ENCODE measurements around the gene KLHL17. TPM values are rescaled to one million over a fixed set of nuclear protein-coding genes. Genes with fewer than 3 reads are reported as not detected.
"Not testable (repeated sequence)": the region's sequence is repeated elsewhere in the genome, so short reads cannot be mapped to it uniquely, and the experiment has no call there.

Gene KLHL17
- total and polyA plus RNA-seq, 10 of the 15 experiments (the other 5 are each of a cell fraction or from before 2014, with no cell fraction given): 0.03 to 30.6 (median 5.3) TPM

DNA sequence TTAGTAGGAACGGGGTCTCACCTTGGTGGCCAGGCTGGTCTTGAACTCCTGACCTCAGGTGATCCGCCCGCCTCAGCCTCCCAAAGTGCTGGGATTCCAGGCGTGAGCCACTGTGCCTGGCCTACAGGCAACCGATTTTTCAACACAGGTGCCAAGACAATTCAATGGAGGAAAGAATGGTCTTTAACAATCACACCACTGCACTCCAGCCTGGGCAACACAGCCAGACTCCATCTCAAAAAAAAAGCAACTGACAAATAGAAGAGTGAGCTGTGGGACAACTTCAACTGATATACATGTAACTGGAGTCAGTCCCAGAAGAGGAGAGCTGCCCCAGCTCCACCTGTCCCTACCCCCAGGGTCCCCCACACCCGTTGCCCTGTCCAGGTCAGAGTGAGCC lies 34.2 kb downstream of the KLHL17 start:
- CTCF ChIA-PET: interaction anchor here (1.2 to 4.7 kb wide), 3 partner anchors 8 to 65 kb away, joined by 3 to 34 read pairs (median 27); no protein-coding TSS in a partner anchor
- POLR2A ChIA-PET: interaction anchor here (1.0 kb wide), 1 partner anchor 25 kb away, joined by 3 read pairs; no protein-coding TSS in a partner anchor
- not testable (repeated sequence) for BruUV-seq (replicated peaks)

DNA sequence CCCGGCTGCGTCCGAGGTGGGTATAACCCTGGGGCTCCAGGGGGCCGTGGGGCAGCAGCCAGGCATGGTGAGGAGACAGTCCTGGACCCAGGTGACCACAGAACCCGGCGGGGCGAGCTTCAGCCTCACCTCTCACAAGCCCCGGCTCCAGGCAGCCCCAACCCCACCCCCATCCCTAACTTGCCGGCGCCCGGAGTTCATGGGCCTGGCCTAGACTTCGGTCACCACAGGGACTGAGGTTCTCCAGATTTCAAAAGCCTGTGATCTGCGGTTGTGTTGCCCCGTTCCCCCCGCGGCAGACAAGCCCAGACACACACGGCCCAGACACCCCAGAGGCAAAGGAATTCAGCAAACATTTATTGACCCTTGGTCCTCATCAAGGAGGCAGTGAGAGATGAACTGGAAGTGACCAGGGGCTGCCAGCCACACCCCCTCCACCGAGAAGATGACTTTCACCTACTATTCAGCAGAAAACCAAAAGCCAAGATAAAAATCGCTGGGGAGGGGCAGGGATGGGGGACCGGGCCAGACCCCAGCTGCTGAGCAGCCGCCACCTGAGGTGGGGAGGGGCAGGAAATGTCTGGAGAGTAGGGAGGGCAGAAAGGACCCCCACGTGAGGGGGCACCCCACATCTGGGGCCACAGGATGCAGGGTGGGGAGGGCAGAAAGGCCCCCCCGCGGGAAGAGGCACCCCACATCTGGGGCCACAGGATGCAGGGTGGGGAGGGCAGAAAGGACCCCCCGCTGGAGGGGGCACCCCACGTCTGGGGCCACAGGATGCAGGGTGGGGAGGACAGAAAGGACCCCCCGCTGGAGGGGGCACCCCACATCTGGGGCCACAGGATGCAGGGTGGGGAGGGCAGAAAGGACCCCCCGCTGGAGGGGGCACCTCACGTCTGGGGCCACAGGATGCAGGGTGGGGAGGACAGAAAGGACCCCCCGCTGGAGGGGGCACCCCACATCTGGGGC lies 35.6 kb downstream of the KLHL17 start:
- ChIA-PET RAD21 (ENCODE audit: unreplicated experiment) (no interaction called here), POLR2A (interaction anchor here (0.9 kb wide), 1 partner anchor 11 kb away, joined by 3 read pairs; no protein-coding TSS in a partner anchor), SMC1A (ENCODE audit: uncharacterized antibody, unreplicated experiment) (no interaction called here), CTCF (no interaction called here)
- no peak overlapping the region for H3K4me3 ChIP-seq
- no peak for TF ChIP-seq WRNIP1 (IDR thresholded peaks at IDR 0.05; ENCODE audit: borderline replicate concordance, low read depth, low read length)
- TF ChIP-seq, protein P1, sequence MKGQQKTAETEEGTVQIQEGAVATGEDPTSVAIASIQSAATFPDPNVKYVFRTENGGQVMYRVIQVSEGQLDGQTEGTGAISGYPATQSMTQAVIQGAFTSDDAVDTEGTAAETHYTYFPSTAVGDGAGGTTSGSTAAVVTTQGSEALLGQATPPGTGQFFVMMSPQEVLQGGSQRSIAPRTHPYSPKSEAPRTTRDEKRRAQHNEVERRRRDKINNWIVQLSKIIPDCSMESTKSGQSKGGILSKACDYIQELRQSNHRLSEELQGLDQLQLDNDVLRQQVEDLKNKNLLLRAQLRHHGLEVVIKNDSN (IDR thresholded peaks at IDR 0.05; ENCODE audit: borderline replicate concordance, extremely low read length, insufficient read depth, low read depth, low read length): no peak
- no peak for TF ChIP-seq MTA2 (IDR thresholded peaks at IDR 0.05; ENCODE audit: low read depth)
- TF ChIP-seq PAX5 (IDR thresholded peaks at IDR 0.05; ENCODE audit: borderline replicate concordance, low read depth, low read length): no peak
- TF ChIP-seq, protein P2, sequence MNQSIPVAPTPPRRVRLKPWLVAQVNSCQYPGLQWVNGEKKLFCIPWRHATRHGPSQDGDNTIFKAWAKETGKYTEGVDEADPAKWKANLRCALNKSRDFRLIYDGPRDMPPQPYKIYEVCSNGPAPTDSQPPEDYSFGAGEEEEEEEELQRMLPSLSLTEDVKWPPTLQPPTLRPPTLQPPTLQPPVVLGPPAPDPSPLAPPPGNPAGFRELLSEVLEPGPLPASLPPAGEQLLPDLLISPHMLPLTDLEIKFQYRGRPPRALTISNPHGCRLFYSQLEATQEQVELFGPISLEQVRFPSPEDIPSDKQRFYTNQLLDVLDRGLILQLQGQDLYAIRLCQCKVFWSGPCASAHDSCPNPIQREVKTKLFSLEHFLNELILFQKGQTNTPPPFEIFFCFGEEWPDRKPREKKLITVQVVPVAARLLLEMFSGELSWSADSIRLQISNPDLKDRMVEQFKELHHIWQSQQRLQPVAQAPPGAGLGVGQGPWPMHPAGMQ (IDR thresholded peaks at IDR 0.05; ENCODE audit: borderline replicate concordance): no peak
- TF ChIP-seq, protein P3, sequence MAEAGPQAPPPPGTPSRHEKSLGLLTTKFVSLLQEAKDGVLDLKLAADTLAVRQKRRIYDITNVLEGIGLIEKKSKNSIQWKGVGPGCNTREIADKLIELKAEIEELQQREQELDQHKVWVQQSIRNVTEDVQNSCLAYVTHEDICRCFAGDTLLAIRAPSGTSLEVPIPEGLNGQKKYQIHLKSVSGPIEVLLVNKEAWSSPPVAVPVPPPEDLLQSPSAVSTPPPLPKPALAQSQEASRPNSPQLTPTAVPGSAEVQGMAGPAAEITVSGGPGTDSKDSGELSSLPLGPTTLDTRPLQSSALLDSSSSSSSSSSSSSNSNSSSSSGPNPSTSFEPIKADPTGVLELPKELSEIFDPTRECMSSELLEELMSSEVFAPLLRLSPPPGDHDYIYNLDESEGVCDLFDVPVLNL (IDR thresholded peaks at IDR 0.05; ENCODE audit: low read depth, low read length): no peak
- TF ChIP-seq BMI1 (IDR thresholded peaks at IDR 0.05; ENCODE audit: borderline replicate concordance): no peak
- no peak for TF ChIP-seq POLR2AphosphoS2 (IDR thresholded peaks at IDR 0.05; ENCODE audit: low read depth, low read length)
- no peak for TF ChIP-seq FOXM1 (IDR thresholded peaks at IDR 0.05; ENCODE audit: low read depth, low read length)
- no peaks in the 10 kb centered on the region for H3K36me3 ChIP-seq (ENCODE audit: control insufficient read depth in 2 of 2, insufficient read depth in 2 of 2, low read length in 1 of 2)
- DNase-seq (ENCODE audit: low read depth, low spot score) (no peak), FAIRE-seq (no peak), ATAC-seq (no peak)
- intact Hi-C loops (cut with micrococcal nuclease; ENCODE audit: unreplicated experiment) (no loop called here), in situ Hi-C loops (cut with MboI) (no loop called here)
- BruUV-seq (replicated peaks): no TSS peak
- H3K27me3 ChIP-seq (replicated peaks in 1 of 2; ENCODE audit: control insufficient read depth in 2 of 2, insufficient read depth in 2 of 2, low read length in 1 of 2): peaks cover 0 to 16% of the 10 kb centered on the region in 2 experiments; a peak in 2 of 4 replicates
- no peaks in the 10 kb centered on the region for H4K20me1 ChIP-seq (ENCODE audit: control insufficient read depth, insufficient read depth)
- H3K27ac ChIP-seq (ENCODE audit: control insufficient read depth, insufficient read depth): no peak overlapping the region
- no peaks in the 10 kb centered on the region for H3K79me2 ChIP-seq (ENCODE audit: control insufficient read depth, insufficient read depth, low read length)
- no peak overlapping the region for H2AFZ ChIP-seq (ENCODE audit: control insufficient read depth, low read depth, low read length)
- WGBS (ENCODE audit: insufficient coverage, insufficient replicate concordance, low lambda C conversion rate, missing lambda C conversion rate): 39% methylated on average over 24 of the region's 30 CpGs
- H3K9me3 ChIP-seq (replicated peaks; ENCODE audit: control insufficient read depth, insufficient read depth, low read length): peaks cover 3% of the 10 kb centered on the region; the same call in 2 of the 3 replicates
- no peak overlapping the region for H3K9ac ChIP-seq (ENCODE audit: control insufficient read depth, insufficient read depth, low read length)
- peaks cover 26% of the 10 kb centered on the region for H3K4me1 ChIP-seq (ENCODE audit: control insufficient read depth, insufficient read depth, low read length)
- no peak overlapping the region for H3K4me2 ChIP-seq (ENCODE audit: control insufficient read depth, insufficient read depth)

More for the DNA sequence above, 34.2 kb downstream of the KLHL17 start:
- ATAC-seq; H3K9me3 ChIP-seq (replicated peaks; ENCODE audit: control insufficient read depth, insufficient read depth, low read length); DNase-seq (ENCODE audit: low read depth, low spot score); FAIRE-seq; intact Hi-C loops (cut with micrococcal nuclease; ENCODE audit: unreplicated experiment); H3K4me2 ChIP-seq (ENCODE audit: control insufficient read depth, insufficient read depth); H3K36me3 ChIP-seq (ENCODE audit: control insufficient read depth in 2 of 2, insufficient read depth in 2 of 2, low read length in 1 of 2); H3K4me3 ChIP-seq; H3K9ac ChIP-seq (ENCODE audit: control insufficient read depth, insufficient read depth, low read length); H3K27ac ChIP-seq (ENCODE audit: control insufficient read depth, insufficient read depth); H3K79me2 ChIP-seq (ENCODE audit: control insufficient read depth, insufficient read depth, low read length); H4K20me1 ChIP-seq (ENCODE audit: control insufficient read depth, insufficient read depth); SMC1A ChIA-PET (ENCODE audit: uncharacterized antibody, unreplicated experiment); H2AFZ ChIP-seq (ENCODE audit: control insufficient read depth, low read depth, low read length); in situ Hi-C loops (cut with MboI): not testable (repeated sequence)
- H3K27me3 ChIP-seq (replicated peaks in 1 of 2; ENCODE audit: control insufficient read depth in 2 of 2, insufficient read depth in 2 of 2, low read length in 1 of 2): peaks cover 0 to 11% of the 10 kb centered on the region in 2 experiments; a peak in 2 of 4 replicates
- WGBS (ENCODE audit: insufficient coverage, insufficient replicate concordance, low lambda C conversion rate, missing lambda C conversion rate): 48% methylated on average over 6 of the region's 6 CpGs
- RAD21 ChIA-PET (ENCODE audit: unreplicated experiment): interaction anchor here (1.6 kb wide), 1 partner anchor 10 kb away, joined by 6 read pairs; no protein-coding TSS in a partner anchor
- H3K4me1 ChIP-seq (ENCODE audit: control insufficient read depth, insufficient read depth, low read length): peaks cover 20% of the 10 kb centered on the region
